Dermis blood vessel endothelial cell (primary cell): ENCODE results near the gene EGFLAM. TPM values are rescaled to one million over a fixed set of nuclear protein-coding genes. Genes with fewer than 3 reads are reported as not detected.

Experiments
- DNase-seq: peaks from one replicate; pipeline ENCODE4 v3.0.0; 2010
- total RNA-seq: library from RNA; depleted of rRNA; stranded (reverse); fragments of >200 nt; gene quantifications from 2 replicates; pipeline ENCODE4 v1.2.3, GENCODE V29; 2014

Gene EGFLAM
- total RNA-seq, 1 donor from 2014 or later = 0.85 TPM

DNA sequence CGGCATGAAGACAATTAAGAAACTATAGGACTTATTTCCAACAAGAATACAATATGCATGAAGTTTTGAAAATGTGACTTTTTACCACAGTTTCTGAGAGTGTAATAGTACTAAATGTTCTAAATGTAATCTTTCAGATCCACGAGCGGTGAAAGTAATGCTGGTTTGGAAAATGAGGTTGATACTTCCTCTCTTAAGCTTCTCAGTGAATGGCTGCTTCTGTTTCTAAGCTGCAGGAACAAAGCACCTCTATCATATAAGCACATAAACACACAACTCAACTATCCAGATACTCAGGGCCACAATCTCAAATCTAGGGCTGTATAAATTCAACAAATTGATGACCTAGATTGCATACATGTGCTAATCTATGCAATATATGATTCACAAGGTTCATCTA, 219.8 kb downstream of the EGFLAM start:
- DNase-seq = no peak

- DNase-seq = no peak
Measured at GRCh38 chr5:38478878-38479277, 220.5 kb downstream of the EGFLAM start.

GRCh38 chr5:38479315-38479904, 221.1 kb downstream of the EGFLAM start:
- DNase-seq = no peak

- no peak for DNase-seq
Measured at GRCh38 chr5:38483805-38484398, 225.5 kb downstream of the EGFLAM start.

- no peak for DNase-seq
Measured at GRCh38 chr5:38494175-38494574, 235.8 kb downstream of the EGFLAM start.

- DNase-seq = no peak
Measured at GRCh38 chr5:38494763-38495162, 236.4 kb downstream of the EGFLAM start.

GRCh38 chr5:38497946-38498345, 239.6 kb downstream of the EGFLAM start:
- peak; percentile 41 for DNase-seq

GRCh38 chr5:38500573-38501260, 242.4 kb downstream of the EGFLAM start:
- no peak for DNase-seq

GRCh38 chr5:38506302-38506701, 247.9 kb downstream of the EGFLAM start:
- DNase-seq = no peak

DNA sequence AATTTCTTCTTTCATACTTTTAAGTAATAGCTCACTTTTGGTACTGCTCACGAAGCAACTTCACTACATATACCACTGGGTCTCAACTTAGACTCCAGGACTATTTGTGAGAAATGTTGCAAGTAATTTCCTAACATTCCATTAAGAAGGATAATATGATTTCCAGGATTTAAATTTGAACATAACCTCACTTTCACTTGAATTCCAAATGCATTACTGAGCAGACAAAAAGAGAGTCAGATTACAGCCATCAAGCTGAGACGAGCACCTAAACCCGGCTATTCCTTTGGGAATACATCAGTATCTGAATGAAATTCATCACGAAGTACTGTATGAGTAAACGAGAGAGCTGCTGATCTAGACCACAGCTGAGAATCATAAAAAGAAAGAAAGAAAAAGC, 250.8 kb downstream of the EGFLAM start:
- DNase-seq = no peak
